Mesenchymal stem cell (in vitro differentiated cells and primary cell): Measurements from ENCODE around the gene CAMTA1.

Source experiments
- DNase-seq: peaks from one replicate; pipeline ENCODE4 v3.0.0-alpha.2; 2013
- H2AFZ ChIP-seq: one replicate; pipeline ENCODE4 v1.6.1; 2013; ENCODE audit warnings: low read depth, mild to moderate bottlenecking, control low read depth, inconsistent platforms, low read length, moderate library complexity
- H2AK5ac ChIP-seq: 2 replicates; pipeline ENCODE4 v1.6.1; 2013; ENCODE audit warnings: low read length, moderate library complexity, mild to moderate bottlenecking, inconsistent platforms; ENCODE audit not compliant: severe bottlenecking
- H2BK120ac ChIP-seq: one replicate; pipeline ENCODE4 v1.6.1; 2013; ENCODE audit warnings: low read depth, mild to moderate bottlenecking, inconsistent platforms, low read length, moderate library complexity
- H2BK12ac ChIP-seq, 2 experiments: one replicate each; pipeline ENCODE4 v1.6.1; 2013; ENCODE audit warnings: inconsistent platforms in 2 of 2, low read length in 2 of 2, mild to moderate bottlenecking in 2 of 2, moderate library complexity in 2 of 2, control low read depth in 1 of 2
- H2BK15ac ChIP-seq: one replicate; pipeline ENCODE4 v1.6.1; 2013; ENCODE audit warnings: mild to moderate bottlenecking, low read depth, inconsistent platforms; ENCODE audit not compliant: poor library complexity, severe bottlenecking
- H2BK5ac ChIP-seq: 2 replicates; pipeline ENCODE4 v1.6.1; 2013; ENCODE audit warnings: low read depth, mild to moderate bottlenecking, low read length, control low read depth, inconsistent platforms; ENCODE audit not compliant: poor library complexity, severe bottlenecking
- H3K14ac ChIP-seq, 2 experiments: one replicate each; pipeline ENCODE4 v1.6.1; 2013; ENCODE audit warnings: inconsistent platforms in 2 of 2, low read length in 2 of 2, control low read depth in 1 of 2, mild to moderate bottlenecking in 1 of 2, moderate library complexity in 1 of 2
- H3K18ac ChIP-seq, 2 experiments: one replicate each; pipeline ENCODE4 v1.6.1; 2013; ENCODE audit warnings: inconsistent platforms in 2 of 2, low read length in 2 of 2, control low read depth in 1 of 2, low read depth in 1 of 2, mild to moderate bottlenecking in 1 of 2
- H3K23ac ChIP-seq, 2 experiments: one replicate each; pipeline ENCODE4 v1.6.1; 2013; ENCODE audit warnings: inconsistent platforms in 2 of 2, low read length in 2 of 2, mild to moderate bottlenecking in 2 of 2, moderate library complexity in 2 of 2, control low read depth in 1 of 2
- H3K27ac ChIP-seq: 2 replicates; pipeline ENCODE4 v1.5.1; 2013; ENCODE audit warnings: mild to moderate bottlenecking, moderate library complexity, low read length, control low read depth, inconsistent platforms; ENCODE audit not compliant: poor library complexity, severe bottlenecking
- H3K27me3 ChIP-seq, 2 experiments: 2 replicates each; pipeline versions ENCODE4 v1.6.1 to v1.7.0; 2013; ENCODE audit warnings: low read length in 2 of 2, mild to moderate bottlenecking in 2 of 2, moderate library complexity in 2 of 2, control low read depth in 1 of 2, inconsistent platforms in 1 of 2; ENCODE audit not compliant: control insufficient read depth in 1 of 2, insufficient read depth in 1 of 2
- H3K36me3 ChIP-seq, 2 experiments: 2 replicates each; pipeline versions ENCODE4 v1.6.1 to v1.7.0; 2013; ENCODE audit warnings: low read length in 2 of 2, control low read depth in 1 of 2, inconsistent platforms in 1 of 2, low read depth in 1 of 2, mild to moderate bottlenecking in 1 of 2; ENCODE audit not compliant: insufficient read depth in 2 of 2, control insufficient read depth in 1 of 2
- H3K4ac ChIP-seq, 2 experiments: one replicate each; pipeline ENCODE4 v1.6.1; 2013; ENCODE audit warnings: inconsistent platforms in 2 of 2, low read length in 2 of 2, mild to moderate bottlenecking in 2 of 2, moderate library complexity in 2 of 2, control low read depth in 1 of 2, low read depth in 1 of 2
- H3K4me1 ChIP-seq: 2 replicates; pipeline ENCODE4 v1.6.1; 2013; ENCODE audit warnings: low read depth, low read length, control low read depth; ENCODE audit not compliant: control insufficient read depth, insufficient read depth
- H3K4me2 ChIP-seq: 2 replicates; pipeline ENCODE4 v1.6.1; 2013; ENCODE audit warnings: low read length, mild to moderate bottlenecking, inconsistent platforms; ENCODE audit not compliant: poor library complexity, severe bottlenecking
- H3K4me3 ChIP-seq, 2 experiments: 2 replicates each; pipeline versions ENCODE4 v1.5.1 to v1.7.0; 2013; ENCODE audit warnings: low read length in 2 of 2, mild to moderate bottlenecking in 2 of 2, control low read depth in 1 of 2, low read depth in 1 of 2; ENCODE audit not compliant: insufficient read depth in 1 of 2
- H3K79me1 ChIP-seq: replicated peaks from 2 replicates; pipeline ENCODE4 v1.6.1; 2013; ENCODE audit warnings: mild to moderate bottlenecking, control low read depth, low read length, inconsistent platforms; ENCODE audit not compliant: poor library complexity, severe bottlenecking
- H3K9ac ChIP-seq: 2 replicates; pipeline ENCODE4 v1.7.0; 2013; ENCODE audit warnings: mild to moderate bottlenecking, low read length, moderate library complexity
- H3K9me3 ChIP-seq: 2 replicates; pipeline ENCODE4 v1.7.0; 2013; ENCODE audit warnings: mild to moderate bottlenecking, low read length; ENCODE audit not compliant: control insufficient read depth
- H4K8ac ChIP-seq: one replicate; pipeline ENCODE4 v1.6.1; 2013; ENCODE audit warnings: inconsistent platforms, mild to moderate bottlenecking, low read length, moderate library complexity
- H4K91ac ChIP-seq: one replicate; pipeline ENCODE4 v1.6.1; 2013; ENCODE audit warnings: mild to moderate bottlenecking, low read length, inconsistent platforms
- WGBS: methylation state at CpG from one replicate; pipeline ENCODE4 v1.1.7; 2013; ENCODE audit warnings: mixed read lengths; 5-methylcytosine and 5-hydroxymethylcytosine counted together

CAMTA1 gene

GRCh38 chr1:7352364-7352763, 567.1 kb downstream of the CAMTA1 start:
- no peak overlapping the region for H3K23ac ChIP-seq
- no peak for DNase-seq
- H3K36me3 ChIP-seq, result peaks cover 0 to 4% of the 10 kb centered on the region in 2 experiments
- H3K27me3 ChIP-seq, result peaks cover 0 to 8% of the 10 kb centered on the region in 2 experiments
- H3K9ac ChIP-seq, result no peak overlapping the region
- no peak overlapping the region for H2BK12ac ChIP-seq
- no peak overlapping the region for H2BK15ac ChIP-seq
- H3K4ac ChIP-seq, result no peak overlapping the region
- no peak overlapping the region for H4K8ac ChIP-seq
- H3K9me3 ChIP-seq, result no peaks in the 10 kb centered on the region
- H2BK5ac ChIP-seq, result no peak overlapping the region
- H2AFZ ChIP-seq, result no peak overlapping the region
- no peak overlapping the region for H3K14ac ChIP-seq
- no peak overlapping the region for H3K27ac ChIP-seq
- H2AK5ac ChIP-seq, result no peak overlapping the region
- no peak overlapping the region for H3K4me3 ChIP-seq
- 93% methylated on average over 4 of the region's 4 CpGs for WGBS
- H3K18ac ChIP-seq, result no peak overlapping the region
- H3K4me2 ChIP-seq, result no peak overlapping the region
- H3K79me1 ChIP-seq, result no peaks in the 10 kb centered on the region
- H3K4me1 ChIP-seq, result peaks cover 1% of the 10 kb centered on the region
- no peak overlapping the region for H2BK120ac ChIP-seq
- no peak overlapping the region for H4K91ac ChIP-seq

- WGBS, result 93% methylated on average over 4 of the region's 4 CpGs
- Histone ChIP-seq H3K18ac (no peak overlapping the region), H3K9me3 (no peaks in the 10 kb centered on the region)
These were observed 567.7 kb downstream of the CAMTA1 start for GRCh38 chr1:7352974-7353373.

GRCh38 chr1:7355646-7356045, 570.4 kb downstream of the CAMTA1 start:
- Histone ChIP-seq H3K9me3 (no peaks in the 10 kb centered on the region), H4K8ac (no peak overlapping the region), H3K79me1 (no peaks in the 10 kb centered on the region), H3K4me3 (no peak overlapping the region), H2BK120ac (no peak overlapping the region), H2BK12ac (no peak overlapping the region), H3K4me2 (no peak overlapping the region), H3K36me3 (peaks cover 0 to 4% of the 10 kb centered on the region in 2 experiments), H3K14ac (no peak overlapping the region), H2BK5ac (no peak overlapping the region), H3K27ac (no peak overlapping the region), H3K4ac (no peak overlapping the region), H2AK5ac (no peak overlapping the region), H3K4me1 (no peaks in the 10 kb centered on the region), H3K27me3 (peaks cover 0 to 19% of the 10 kb centered on the region in 2 experiments), H4K91ac (no peak overlapping the region), H3K9ac (no peak overlapping the region), H2AFZ (no peak overlapping the region), H3K23ac (no peak overlapping the region), H2BK15ac (no peak overlapping the region), H3K18ac (no peak overlapping the region)
- WGBS, result 92% methylated on average over 2 of the region's 2 CpGs
- no peak for DNase-seq

More at GRCh38 chr1:7352974-7353373, 567.7 kb downstream of the CAMTA1 start:
- no peak overlapping the region for H2BK15ac ChIP-seq
- H3K4me3 ChIP-seq, result no peak overlapping the region
- no peak for DNase-seq
- H3K79me1 ChIP-seq, result no peaks in the 10 kb centered on the region
- H3K27ac ChIP-seq, result no peak overlapping the region
- H3K4me1 ChIP-seq, result peaks cover 1% of the 10 kb centered on the region
- H3K14ac ChIP-seq, result no peak overlapping the region
- H4K91ac ChIP-seq, result no peak overlapping the region
- H2BK5ac ChIP-seq, result no peak overlapping the region
- peaks cover 0 to 4% of the 10 kb centered on the region in 2 experiments for H3K36me3 ChIP-seq
- H3K27me3 ChIP-seq, result peaks cover 0 to 10% of the 10 kb centered on the region in 2 experiments
- no peak overlapping the region for H2BK12ac ChIP-seq
- H2AK5ac ChIP-seq, result no peak overlapping the region
- no peak overlapping the region for H3K23ac ChIP-seq
- H2AFZ ChIP-seq, result no peak overlapping the region
- H2BK120ac ChIP-seq, result no peak overlapping the region
- no peak overlapping the region for H3K9ac ChIP-seq
- H3K4ac ChIP-seq, result no peak overlapping the region
- no peak overlapping the region for H4K8ac ChIP-seq
- no peak overlapping the region for H3K4me2 ChIP-seq

- no peak overlapping the region for H3K4me3 ChIP-seq
- no peaks in the 10 kb centered on the region for H3K79me1 ChIP-seq
- no peak overlapping the region for H2BK120ac ChIP-seq
- no peak overlapping the region for H2BK5ac ChIP-seq
- no peak overlapping the region for H3K4ac ChIP-seq
- no peak overlapping the region for H2AK5ac ChIP-seq
- peaks cover 0 to 22% of the 10 kb centered on the region in 2 experiments for H3K27me3 ChIP-seq
- no peak for DNase-seq
- H3K36me3 ChIP-seq, result peaks cover 0 to 4% of the 10 kb centered on the region in 2 experiments
- no peak overlapping the region for H3K4me2 ChIP-seq
- 88% methylated on average over 5 of the region's 5 CpGs for WGBS
- no peak overlapping the region for H3K9ac ChIP-seq
- no peaks in the 10 kb centered on the region for H3K4me1 ChIP-seq
- H2AFZ ChIP-seq, result no peak overlapping the region
- no peak overlapping the region for H3K14ac ChIP-seq
- no peak overlapping the region for H3K27ac ChIP-seq
- no peak overlapping the region for H3K23ac ChIP-seq
- H2BK15ac ChIP-seq, result no peak overlapping the region
- no peak overlapping the region for H4K8ac ChIP-seq
- H3K18ac ChIP-seq, result no peak overlapping the region
- H3K9me3 ChIP-seq, result no peaks in the 10 kb centered on the region
- no peak overlapping the region for H2BK12ac ChIP-seq
- H4K91ac ChIP-seq, result no peak overlapping the region
These were observed 570.8 kb downstream of the CAMTA1 start for GRCh38 chr1:7356079-7356478.
